GM10248 (cell line): ENCODE measurements around the gene METTL26.

ENCODE experiments used
- CTCF ChIA-PET: fragments of 300-600 bp; sonication (Branson Sonifier 250); formaldehyde crosslinking; extraction: SDS; loops from one replicate; lab custom pipeline; 2021; ENCODE audit warnings: antibody characterized with exemption; lab: Yijun Ruan, JAX
- POLR2A ChIA-PET: fragments of 350-650 bp; sonication (Branson Sonifier 250); formaldehyde crosslinking; extraction: SDS; loops from one replicate; lab custom pipeline; 2020; ENCODE audit warnings: antibody characterized with exemption; lab: Yijun Ruan, JAX
- DNase-seq: peaks from one replicate; pipeline ENCODE4 v3.0.0; 2012; ENCODE audit errors: extremely low spot score
- TF ChIP-seq, protein P1 (sequence below): IDR thresholded peaks from 2 replicates; pipeline ENCODE4 v1.5.1; 2012; ENCODE audit warnings: mild to moderate bottlenecking, low read depth; ENCODE audit errors: extremely low read depth, missing control alignments, control extremely low read depth

Gene METTL26

DNA sequence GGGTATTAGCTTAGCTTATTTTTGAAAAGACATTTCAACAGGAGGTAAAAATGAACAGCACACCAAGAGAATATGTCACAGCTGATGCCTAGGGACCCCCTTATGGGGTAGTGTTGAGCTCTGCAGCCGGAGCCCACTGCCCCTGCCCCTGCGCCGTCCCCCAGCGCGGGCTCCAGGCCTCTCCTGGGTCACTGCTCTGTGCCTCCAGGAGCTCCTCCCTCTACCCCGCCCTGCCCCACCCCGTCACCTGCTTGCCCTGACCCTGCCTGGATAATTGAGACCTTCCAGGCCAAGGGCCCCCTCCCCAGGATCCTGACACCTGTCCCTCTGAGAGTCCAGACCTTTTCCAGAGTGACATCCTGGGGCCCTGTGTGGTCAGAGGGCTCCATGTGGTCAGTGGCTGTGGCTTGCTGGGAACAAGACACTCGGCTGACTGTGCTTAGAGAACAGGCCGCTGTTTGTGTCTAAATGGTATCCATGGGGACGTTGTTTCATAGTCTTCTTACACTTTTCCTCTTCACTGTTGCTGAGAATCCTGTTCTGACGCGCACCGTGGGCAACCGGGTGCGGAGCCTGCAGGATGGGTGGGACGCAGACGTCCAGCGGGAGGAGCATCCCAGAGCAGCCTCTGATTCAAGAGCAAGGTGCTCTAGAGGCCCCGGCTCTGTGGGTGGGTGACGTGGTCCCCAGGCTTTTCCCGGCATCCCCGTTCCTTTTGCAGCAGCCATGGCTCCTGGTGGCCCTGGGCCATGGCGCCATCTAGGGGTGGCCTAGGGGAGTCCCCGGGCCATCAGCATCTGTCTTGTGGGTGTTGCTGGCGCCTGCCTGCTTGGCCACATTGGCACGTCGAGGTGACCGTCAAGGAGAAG lies 25.4 kb downstream of the METTL26 start:
- TF ChIP-seq, protein P1, sequence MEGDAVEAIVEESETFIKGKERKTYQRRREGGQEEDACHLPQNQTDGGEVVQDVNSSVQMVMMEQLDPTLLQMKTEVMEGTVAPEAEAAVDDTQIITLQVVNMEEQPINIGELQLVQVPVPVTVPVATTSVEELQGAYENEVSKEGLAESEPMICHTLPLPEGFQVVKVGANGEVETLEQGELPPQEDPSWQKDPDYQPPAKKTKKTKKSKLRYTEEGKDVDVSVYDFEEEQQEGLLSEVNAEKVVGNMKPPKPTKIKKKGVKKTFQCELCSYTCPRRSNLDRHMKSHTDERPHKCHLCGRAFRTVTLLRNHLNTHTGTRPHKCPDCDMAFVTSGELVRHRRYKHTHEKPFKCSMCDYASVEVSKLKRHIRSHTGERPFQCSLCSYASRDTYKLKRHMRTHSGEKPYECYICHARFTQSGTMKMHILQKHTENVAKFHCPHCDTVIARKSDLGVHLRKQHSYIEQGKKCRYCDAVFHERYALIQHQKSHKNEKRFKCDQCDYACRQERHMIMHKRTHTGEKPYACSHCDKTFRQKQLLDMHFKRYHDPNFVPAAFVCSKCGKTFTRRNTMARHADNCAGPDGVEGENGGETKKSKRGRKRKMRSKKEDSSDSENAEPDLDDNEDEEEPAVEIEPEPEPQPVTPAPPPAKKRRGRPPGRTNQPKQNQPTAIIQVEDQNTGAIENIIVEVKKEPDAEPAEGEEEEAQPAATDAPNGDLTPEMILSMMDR, result peak; percentile 30
- POLR2A ChIA-PET, result no interaction called here
- CTCF ChIA-PET, result interaction anchor here (0.7 to 1.5 kb wide), 3 partner anchors 10 to 12 kb away, joined by 4 to 6 read pairs (median 6); no protein-coding TSS in a partner anchor
- DNase-seq, result no peak

DNA sequence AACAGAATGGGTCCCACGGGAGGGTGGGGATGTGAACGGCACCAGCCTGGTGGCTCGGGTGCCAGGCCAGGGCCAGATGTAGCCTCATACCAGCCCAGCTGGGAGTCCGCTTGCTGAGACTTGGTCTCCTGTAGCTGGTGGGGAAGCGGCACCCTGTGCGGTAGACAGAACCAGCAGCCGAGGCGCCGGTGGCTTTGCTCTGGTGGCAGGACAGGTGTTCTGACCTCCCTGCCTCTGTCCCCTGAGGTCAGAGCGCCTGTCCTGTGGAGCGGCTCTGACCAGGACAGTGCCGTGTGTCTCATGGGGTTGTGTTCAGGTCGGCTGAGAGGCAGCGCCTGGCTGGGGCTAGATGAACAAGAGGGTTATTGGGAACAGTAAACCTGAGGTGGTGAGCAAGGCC lies 26.1 kb downstream of the METTL26 start:
- ChIA-PET POLR2A (no interaction called here), CTCF (interaction anchor here (1.1 to 1.5 kb wide), 2 partner anchors 11 kb away, joined by 6 read pairs; no protein-coding TSS in a partner anchor)
- DNase-seq, result no peak
- TF ChIP-seq, protein P1, result no peak

DNA sequence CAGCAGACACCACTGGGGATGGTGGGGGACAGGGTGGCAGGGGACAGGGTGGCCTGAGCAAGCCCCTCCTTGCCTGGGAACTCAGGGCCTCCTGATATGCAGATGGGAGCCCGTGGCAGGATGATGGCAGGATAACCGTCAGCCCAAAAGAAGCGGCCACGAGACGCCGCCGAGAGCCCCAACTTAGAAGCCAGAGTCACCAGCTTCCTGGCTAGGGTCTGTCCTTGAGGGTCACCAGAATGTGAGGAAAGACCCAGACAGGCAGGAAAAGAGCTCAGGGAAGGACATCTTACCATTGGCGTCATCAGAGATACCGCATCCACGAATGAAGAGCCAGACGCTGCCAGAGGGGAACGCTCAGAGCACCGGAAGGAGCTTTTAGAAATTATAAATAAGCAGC lies 26.8 kb downstream of the METTL26 start:
- no peak for DNase-seq
- POLR2A ChIA-PET, result no interaction called here
- CTCF ChIA-PET, result interaction anchor here (1.1 to 1.5 kb wide), 2 partner anchors 10 to 11 kb away, joined by 3 to 6 read pairs; no protein-coding TSS in a partner anchor
- TF ChIP-seq, protein P1, result no peak

DNA sequence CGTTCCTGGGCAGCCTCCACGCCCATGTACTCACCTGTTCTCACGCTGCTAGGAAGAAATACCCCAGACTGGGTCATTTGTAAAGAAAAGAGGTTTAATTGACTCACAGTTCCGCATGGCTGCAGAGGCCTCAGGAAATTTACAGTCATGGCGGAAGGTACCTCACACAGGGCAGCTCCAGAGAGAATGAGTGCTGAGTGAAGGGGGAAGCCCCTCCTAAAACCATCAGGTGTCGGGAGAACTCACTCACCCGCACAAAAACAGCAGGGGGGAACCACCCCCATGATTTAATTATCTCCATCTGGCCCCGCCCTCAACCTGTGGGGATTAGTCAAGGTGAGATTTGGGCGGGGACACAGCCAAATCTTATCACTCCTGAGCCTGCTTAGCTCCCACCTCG lies 28.1 kb downstream of the METTL26 start:
- ChIA-PET POLR2A (no interaction called here), CTCF (interaction anchor here (1.1 kb wide), 1 partner anchor 9 kb away, joined by 3 read pairs; no protein-coding TSS in a partner anchor)
- no peak for DNase-seq
- TF ChIP-seq, protein P1, result no peak

DNA sequence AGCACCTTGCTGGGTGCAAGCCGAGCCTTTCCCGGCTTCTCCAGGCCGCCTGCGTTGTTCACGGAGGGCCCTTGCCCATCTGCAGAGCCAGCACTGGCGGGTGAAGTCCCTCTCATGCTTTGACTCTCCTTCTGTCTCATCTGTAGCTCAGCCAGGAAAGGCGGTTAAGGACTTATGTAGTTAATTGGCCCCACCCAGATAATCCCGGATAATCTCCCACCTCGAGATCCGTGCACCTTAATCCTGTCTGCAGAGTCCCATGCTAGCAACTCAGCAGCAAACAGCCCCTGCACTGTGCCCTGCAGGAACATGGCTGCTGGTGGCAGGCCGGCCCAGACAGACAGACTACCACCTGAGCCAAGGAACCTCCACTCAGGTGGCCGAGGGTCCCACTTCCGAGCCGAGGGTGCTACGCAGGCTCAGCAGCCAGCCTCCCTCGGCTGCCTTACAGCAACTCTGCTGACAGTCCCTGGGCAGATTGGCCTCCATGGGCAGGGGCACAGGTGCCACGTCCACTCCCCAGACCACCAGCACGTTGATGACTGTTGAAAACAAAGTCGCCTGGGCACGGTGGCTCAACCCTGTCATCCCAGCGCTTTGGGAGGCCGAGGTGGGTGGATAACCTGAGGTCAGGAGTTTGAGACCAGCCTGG lies 29.3 kb downstream of the METTL26 start:
- TF ChIP-seq, protein P1, result no peak
- DNase-seq, result no peak
- ChIA-PET CTCF (no interaction called here), POLR2A (no interaction called here)

DNA sequence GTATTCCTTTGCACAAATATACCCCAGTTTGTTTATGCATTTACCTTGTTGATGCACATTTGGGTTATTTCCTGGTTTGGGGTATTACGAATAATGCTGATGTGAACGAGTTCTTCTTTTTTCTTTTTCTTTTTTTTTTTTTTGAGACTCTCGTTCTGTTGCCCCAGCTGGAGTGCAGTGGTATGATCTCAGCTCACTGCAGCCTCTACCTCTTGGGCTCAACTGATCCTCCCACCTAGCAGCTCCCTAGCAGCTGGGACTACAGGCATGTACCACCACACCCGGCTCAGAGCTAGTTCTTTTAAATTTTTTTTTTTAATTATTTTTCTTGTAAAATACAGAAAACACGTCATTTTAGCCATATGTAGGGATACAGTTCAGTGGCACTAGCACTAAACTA lies 32.2 kb downstream of the METTL26 start:
- TF ChIP-seq, protein P1, result no peak
- POLR2A ChIA-PET, result interaction anchor here (0.7 kb wide), 1 partner anchor 63 kb away, joined by 3 read pairs; no protein-coding TSS in a partner anchor
- DNase-seq, result no peak

More for the DNA sequence above, 32.2 kb downstream of the METTL26 start:
- CTCF ChIA-PET, result no interaction called here
